ENCODE data around the gene AGBL1. TPM values are rescaled to one million over a fixed set of nuclear protein-coding genes. Genes with fewer than 3 reads are reported as not detected.
A peak's percentile ranks its signal among the peaks of the same experiment; 100 is the strongest.
"Not testable (repeated sequence)": the region's sequence is repeated elsewhere in the genome, so short reads cannot be mapped to it uniquely, and the experiment has no call there.

AGBL1 gene
- polyA plus RNA-seq, 1 donor from 2014 or later: not detected

- Mint-ChIP-seq H3K36me3 (no peaks in the 10 kb centered on the region), H3K27me3 (no peaks in the 10 kb centered on the region), H3K4me1 (no peaks in the 10 kb centered on the region), H3K4me3 (no peak overlapping the region), H3K27ac (no peak overlapping the region), H3K9me3 (peaks cover 0 to 19% (median 8%) of the 10 kb centered on the region in 3 donors)
Observed at GRCh38 chr15:86445579-86446252, 366.0 kb downstream of the AGBL1 start.

DNA sequence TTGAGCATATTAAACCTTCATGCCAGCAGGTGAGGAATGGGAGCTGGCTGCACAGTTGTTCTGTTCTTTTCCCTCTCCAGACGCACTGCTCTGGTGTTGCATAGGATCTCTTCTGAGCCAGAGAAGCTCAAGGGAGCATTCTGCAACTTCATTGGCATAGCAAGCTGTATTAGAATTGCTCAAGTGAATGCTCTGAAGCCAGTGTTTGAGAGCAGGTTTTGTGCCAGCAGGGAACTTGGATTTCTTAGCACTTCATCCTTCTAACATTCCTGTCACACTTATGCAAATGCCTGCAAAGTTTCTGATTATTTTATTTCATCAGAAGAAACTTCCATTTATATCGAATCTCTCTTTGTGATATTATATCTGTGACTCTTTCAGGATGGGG, 366.6 kb downstream of the AGBL1 start:
- Mint-ChIP-seq H3K27ac (no peak overlapping the region), H3K27me3 (no peaks in the 10 kb centered on the region), H3K4me1 (no peaks in the 10 kb centered on the region), H3K4me3 (no peak overlapping the region), H3K9me3 (peaks cover 0 to 19% (median 8%) of the 10 kb centered on the region in 3 donors), H3K36me3 (no peaks in the 10 kb centered on the region)

DNA sequence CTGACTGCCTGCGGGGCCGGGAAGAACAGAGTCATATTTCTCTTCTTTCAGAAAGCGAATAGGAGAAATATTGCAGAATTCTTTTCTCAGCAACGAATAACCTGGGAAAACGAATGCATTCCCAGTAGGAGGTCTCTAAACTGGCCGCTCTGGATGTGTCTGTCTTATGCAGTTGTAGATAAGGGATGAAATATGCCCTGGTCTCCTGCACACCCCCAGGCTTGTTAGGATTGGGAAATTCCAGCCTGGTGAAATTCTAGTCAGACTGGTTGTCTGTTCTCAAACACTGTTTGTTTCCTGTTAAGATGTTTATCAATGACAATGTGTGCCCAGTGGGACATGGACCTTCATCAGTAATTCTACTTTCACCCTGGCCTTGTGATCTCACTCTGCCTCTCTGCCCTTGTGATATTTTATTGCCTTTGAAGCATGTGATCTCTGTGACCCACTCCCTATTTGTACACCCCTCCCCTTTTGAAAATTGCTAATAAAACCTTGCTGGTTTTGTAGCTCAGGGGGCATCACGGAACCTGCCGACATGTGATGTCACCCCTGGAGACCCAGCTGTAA, 385.9 kb downstream of the AGBL1 start:
- H3K27me3 Mint-ChIP-seq, H3K4me1 Mint-ChIP-seq, H3K36me3 Mint-ChIP-seq, H3K4me3 Mint-ChIP-seq: not testable (repeated sequence)
- peaks cover 4 to 20% (median 6%) of the 10 kb centered on the region in 3 donors for H3K9me3 Mint-ChIP-seq
- peak overlapping the region in 2 of 3 donors; percentile 44 to 72 for H3K27ac Mint-ChIP-seq

GRCh38 chr15:86481720-86482119, 402.0 kb downstream of the AGBL1 start:
- Mint-ChIP-seq H3K4me1 (no peaks in the 10 kb centered on the region), H3K9me3 (peaks cover 0 to 9% (median 1%) of the 10 kb centered on the region in 3 donors), H3K27ac (no peak overlapping the region), H3K36me3 (no peaks in the 10 kb centered on the region), H3K4me3 (no peak overlapping the region), H3K27me3 (no peaks in the 10 kb centered on the region)

- no peaks in the 10 kb centered on the region for H3K36me3 Mint-ChIP-seq
- H3K27ac Mint-ChIP-seq: no peak overlapping the region
- no peak overlapping the region for H3K4me3 Mint-ChIP-seq
- H3K4me1 Mint-ChIP-seq: no peaks in the 10 kb centered on the region
- no peaks in the 10 kb centered on the region for H3K27me3 Mint-ChIP-seq
- H3K9me3 Mint-ChIP-seq: peaks cover 1 to 12% (median 4%) of the 10 kb centered on the region in 3 donors
Observed at GRCh38 chr15:86483936-86484335, 404.3 kb downstream of the AGBL1 start.

DNA sequence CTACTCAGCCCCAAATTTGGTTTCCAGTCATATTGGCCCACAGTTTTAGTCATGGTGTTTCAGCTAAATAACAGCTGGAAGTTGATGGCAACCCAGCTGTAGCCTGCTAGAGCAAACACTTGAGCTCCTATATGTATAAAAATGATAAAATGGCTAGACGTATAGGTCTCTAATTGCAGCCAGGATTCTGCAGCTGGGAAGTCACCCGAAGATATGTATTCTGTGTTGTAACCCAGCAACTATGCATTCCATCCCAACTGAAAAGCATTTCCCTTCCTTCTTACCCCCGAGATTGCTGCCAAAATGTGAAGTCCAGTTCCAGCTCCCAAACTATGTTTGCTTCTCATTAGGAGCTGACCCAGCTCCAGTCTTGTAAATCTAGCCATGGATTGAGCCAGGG, 408.4 kb downstream of the AGBL1 start:
- Mint-ChIP-seq H3K27me3 (no peaks in the 10 kb centered on the region), H3K4me1 (no peaks in the 10 kb centered on the region), H3K36me3 (no peaks in the 10 kb centered on the region), H3K27ac (no peak overlapping the region), H3K9me3 (peaks cover 3 to 7% (median 7%) of the 10 kb centered on the region in 3 donors), H3K4me3 (no peak overlapping the region)

- H3K4me1 Mint-ChIP-seq: no peaks in the 10 kb centered on the region
- no peaks in the 10 kb centered on the region for H3K27me3 Mint-ChIP-seq
- no peak overlapping the region for H3K27ac Mint-ChIP-seq
- no peak overlapping the region for H3K4me3 Mint-ChIP-seq
- H3K9me3 Mint-ChIP-seq: peaks cover 3 to 10% (median 3%) of the 10 kb centered on the region in 3 donors
- no peaks in the 10 kb centered on the region for H3K36me3 Mint-ChIP-seq
Observed at GRCh38 chr15:86489981-86490380, 410.3 kb downstream of the AGBL1 start.

DNA sequence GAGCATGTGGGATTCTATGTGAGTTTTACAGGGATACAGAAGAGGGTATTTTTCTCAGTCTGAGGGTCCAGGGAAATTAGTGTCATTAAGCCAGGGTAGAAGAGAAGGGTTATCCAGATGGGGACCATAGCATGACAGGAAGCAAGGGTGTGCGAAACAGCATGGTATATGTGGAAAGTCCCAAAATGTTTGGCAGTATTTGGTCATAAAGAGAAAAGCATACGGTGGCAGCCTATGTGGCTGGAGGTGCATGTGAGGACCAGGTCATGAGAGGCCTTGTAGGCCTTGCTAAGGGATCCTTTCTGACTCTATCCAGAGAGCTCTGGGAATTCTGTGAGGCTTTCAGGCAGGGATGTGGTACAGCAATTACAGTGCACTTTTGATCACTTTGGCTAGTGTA, 411.4 kb downstream of the AGBL1 start:
- H3K9me3 Mint-ChIP-seq: peaks cover 3 to 12% (median 4%) of the 10 kb centered on the region in 3 donors
- no peak overlapping the region for H3K4me3 Mint-ChIP-seq
- no peaks in the 10 kb centered on the region for H3K4me1 Mint-ChIP-seq
- H3K27me3 Mint-ChIP-seq: no peaks in the 10 kb centered on the region
- H3K36me3 Mint-ChIP-seq: no peaks in the 10 kb centered on the region
- no peak overlapping the region for H3K27ac Mint-ChIP-seq

- Mint-ChIP-seq H3K27ac (no peak overlapping the region), H3K27me3 (no peaks in the 10 kb centered on the region), H3K4me1 (no peaks in the 10 kb centered on the region), H3K9me3 (peaks cover 0 to 8% (median 3%) of the 10 kb centered on the region in 3 donors), H3K4me3 (no peak overlapping the region), H3K36me3 (no peaks in the 10 kb centered on the region)
Observed at GRCh38 chr15:86493884-86494283, 414.2 kb downstream of the AGBL1 start.

DNA sequence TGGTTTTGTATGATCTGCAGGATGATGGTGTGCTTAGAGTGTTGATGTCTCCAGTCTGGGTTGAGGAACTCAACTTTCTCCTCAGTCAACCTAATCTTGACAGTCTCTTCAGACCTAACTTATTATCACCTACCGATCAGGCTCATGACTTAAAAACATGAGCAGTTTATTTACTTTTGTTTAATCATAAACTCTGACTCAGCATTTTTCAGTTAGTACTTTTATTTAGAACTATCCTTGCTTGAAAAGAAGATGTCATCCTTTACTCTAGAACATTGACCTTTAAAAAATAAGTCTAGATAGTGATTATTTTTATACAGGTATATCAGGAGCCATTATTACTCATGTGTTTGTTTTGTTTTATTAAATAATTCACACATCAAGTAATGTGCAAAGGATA, 414.8 kb downstream of the AGBL1 start:
- no peaks in the 10 kb centered on the region for H3K36me3 Mint-ChIP-seq
- no peak overlapping the region for H3K4me3 Mint-ChIP-seq

DNA sequence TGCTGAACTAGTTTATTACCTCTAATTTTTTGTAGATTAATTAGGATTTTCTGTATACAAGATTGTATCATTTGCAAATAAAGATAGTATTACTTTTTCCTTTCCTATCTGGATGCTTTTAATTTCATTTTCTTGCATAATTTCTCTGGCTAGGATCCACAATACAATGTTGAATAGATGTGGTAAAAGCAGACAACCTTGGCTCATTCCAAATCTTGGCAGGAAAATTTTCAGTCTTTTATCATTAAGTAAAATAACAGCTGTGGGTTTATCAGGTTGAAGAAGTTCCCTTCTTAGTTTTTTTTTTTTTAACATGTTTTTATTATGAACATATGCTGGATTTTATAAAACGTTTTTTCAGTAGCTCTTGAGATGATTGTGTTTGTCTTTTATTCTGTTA, 422.6 kb downstream of the AGBL1 start:
- H3K36me3 Mint-ChIP-seq: no peaks in the 10 kb centered on the region
- H3K27me3 Mint-ChIP-seq: no peaks in the 10 kb centered on the region
- no peak overlapping the region for H3K27ac Mint-ChIP-seq
- H3K4me3 Mint-ChIP-seq: no peak overlapping the region
- H3K4me1 Mint-ChIP-seq: no peaks in the 10 kb centered on the region
- peaks cover 0 to under 1% (median 0%) of the 10 kb centered on the region in 3 donors for H3K9me3 Mint-ChIP-seq

More for the DNA sequence above, 414.8 kb downstream of the AGBL1 start:
- H3K27me3 Mint-ChIP-seq: no peaks in the 10 kb centered on the region
- peaks cover 0 to 8% (median 3%) of the 10 kb centered on the region in 3 donors for H3K9me3 Mint-ChIP-seq
- no peaks in the 10 kb centered on the region for H3K4me1 Mint-ChIP-seq
- no peak overlapping the region for H3K27ac Mint-ChIP-seq

- Mint-ChIP-seq H3K36me3 (no peaks in the 10 kb centered on the region), H3K27me3 (no peaks in the 10 kb centered on the region), H3K9me3 (peaks cover 0 to 3% (median 2%) of the 10 kb centered on the region in 3 donors), H3K4me1 (no peaks in the 10 kb centered on the region), H3K27ac (no peak overlapping the region), H3K4me3 (no peak overlapping the region)
Observed at GRCh38 chr15:86505951-86506350, 426.3 kb downstream of the AGBL1 start.

DNA sequence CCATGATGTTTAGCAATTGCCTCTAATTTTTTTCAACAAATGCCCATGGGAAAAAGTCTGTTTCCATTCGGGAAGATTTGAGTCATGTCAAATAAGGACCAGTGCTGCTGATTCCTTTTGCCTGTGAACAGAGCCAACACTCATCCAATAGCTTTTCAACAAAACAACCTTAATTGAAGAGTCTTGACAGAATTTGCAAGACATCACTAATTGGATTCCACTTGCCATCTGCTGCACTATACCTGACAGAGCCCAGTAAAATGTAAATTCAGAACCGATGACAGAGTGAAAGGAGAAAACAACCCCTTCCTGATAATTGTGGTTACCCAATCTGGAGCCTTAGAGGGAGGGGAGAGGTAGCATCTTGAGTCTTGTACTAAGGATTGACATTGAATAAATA, 426.7 kb downstream of the AGBL1 start:
- peaks cover 0 to 3% (median 2%) of the 10 kb centered on the region in 3 donors for H3K9me3 Mint-ChIP-seq

GRCh38 chr15:86515625-86516024, 436.0 kb downstream of the AGBL1 start:
- Mint-ChIP-seq H3K4me3 (no peak overlapping the region), H3K27me3 (no peaks in the 10 kb centered on the region), H3K4me1 (no peaks in the 10 kb centered on the region), H3K36me3 (no peaks in the 10 kb centered on the region), H3K27ac (no peak overlapping the region), H3K9me3 (peaks cover 0 to 7% (median 0%) of the 10 kb centered on the region in 3 donors)

More for the DNA sequence above, 426.7 kb downstream of the AGBL1 start:
- no peaks in the 10 kb centered on the region for H3K27me3 Mint-ChIP-seq
- no peak overlapping the region for H3K27ac Mint-ChIP-seq
- H3K4me3 Mint-ChIP-seq: no peak overlapping the region
- H3K4me1 Mint-ChIP-seq: no peaks in the 10 kb centered on the region
- no peaks in the 10 kb centered on the region for H3K36me3 Mint-ChIP-seq

- H3K36me3 Mint-ChIP-seq: no peaks in the 10 kb centered on the region
- H3K4me3 Mint-ChIP-seq: no peak overlapping the region
- H3K27me3 Mint-ChIP-seq: no peaks in the 10 kb centered on the region
- no peaks in the 10 kb centered on the region for H3K4me1 Mint-ChIP-seq
- H3K27ac Mint-ChIP-seq: no peak overlapping the region
- H3K9me3 Mint-ChIP-seq: peaks cover 0 to 3% (median 3%) of the 10 kb centered on the region in 3 donors
Observed at GRCh38 chr15:86522721-86523120, 443.1 kb downstream of the AGBL1 start.

Data from IgD-negative memory B cell (primary cell).